SK-MEL-5 (cell line): ENCODE measurements around the gene LRRC7. TPM values are rescaled to one million over a fixed set of nuclear protein-coding genes. Genes with fewer than 3 reads are reported as not detected.

Source experiments
- DNase-seq: peaks from one replicate; pipeline ENCODE4 v3.0.0-alpha.2; 2016; ENCODE audit warnings: low read depth, low spot score
- in situ Hi-C: cut with HindIII; loops from 2 replicates; pipeline ENCODE4 v1.10.0; 2016; ENCODE audit warnings: low sequenced_read_pairs, high pct_unique_total_duplicates, low pct_unique_long_range_greater_than_20kb
- polyA plus RNA-seq, 2 experiments: library from polyadenylated mRNA; depleted of rRNA; stranded (reverse); fragments of >200 nt; gene quantifications; 2 replicates each; pipeline ENCODE4 v1.2.3, GENCODE V29; 2015
- total RNA-seq: library from RNA; depleted of rRNA; stranded (reverse); fragments of >200 nt; shearing (Covaris generic); gene quantifications from 2 replicates; pipeline ENCODE4 v1.2.3, GENCODE V29; 2014; rRNA removed

The LRRC7 gene
- total RNA-seq = not detected in 2 replicates
- polyA plus RNA-seq (2015; cell fraction: cytosol; rRNA removed) = not detected in 2 replicates
- polyA plus RNA-seq (2015; cell fraction: nucleus; rRNA removed) = not detected in 2 replicates

- no peak for DNase-seq
- in situ Hi-C loops = no loop called here
Measured at GRCh38 chr1:69567652-69568420, at the start of gene LRRC7. Gene LRRC7, plus strand, starts transcription at chr1:69567922. Its CDS starts 718 bp downstream, at chr1:69568640.

- in situ Hi-C loops = no loop called here
Measured at GRCh38 chr1:69519006-69519405, 48.7 kb upstream of the LRRC7 start.

GRCh38 chr1:69520326-69520725, 47.4 kb upstream of the LRRC7 start:
- in situ Hi-C loops = no loop called here
- DNase-seq = no peak

More at GRCh38 chr1:69519006-69519405, 48.7 kb upstream of the LRRC7 start:
- no peak for DNase-seq

- DNase-seq = no peak
Measured at GRCh38 chr1:69523032-69523431, 44.7 kb upstream of the LRRC7 start.

GRCh38 chr1:69523461-69523860, 44.3 kb upstream of the LRRC7 start:
- in situ Hi-C loops = no loop called here

More at GRCh38 chr1:69523032-69523431, 44.7 kb upstream of the LRRC7 start:
- in situ Hi-C loops = no loop called here

GRCh38 chr1:69524015-69524414, 43.7 kb upstream of the LRRC7 start:
- DNase-seq = no peak
- in situ Hi-C loops = no loop called here

More at GRCh38 chr1:69523461-69523860, 44.3 kb upstream of the LRRC7 start:
- no peak for DNase-seq

- no peak for DNase-seq
- in situ Hi-C loops = no loop called here
Measured at GRCh38 chr1:69527273-69527672, 40.4 kb upstream of the LRRC7 start.

- in situ Hi-C loops = no loop called here
- DNase-seq = no peak
Measured at GRCh38 chr1:69528376-69528775, 39.3 kb upstream of the LRRC7 start.

GRCh38 chr1:69533343-69533742, 34.4 kb upstream of the LRRC7 start:
- in situ Hi-C loops = no loop called here
- DNase-seq = no peak

GRCh38 chr1:69534829-69535228, 32.9 kb upstream of the LRRC7 start:
- in situ Hi-C loops = no loop called here
- DNase-seq = no peak

- in situ Hi-C loops = no loop called here
- DNase-seq = no peak
Measured at GRCh38 chr1:69535490-69535889, 32.2 kb upstream of the LRRC7 start.

GRCh38 chr1:69540052-69540451, 27.7 kb upstream of the LRRC7 start:
- in situ Hi-C loops = no loop called here
- no peak for DNase-seq

- no peak for DNase-seq
- in situ Hi-C loops = no loop called here
Measured at GRCh38 chr1:69551476-69552324, 16.0 kb upstream of the LRRC7 start.

- in situ Hi-C loops = no loop called here
- DNase-seq = no peak
Measured at GRCh38 chr1:69553726-69554125, 14.0 kb upstream of the LRRC7 start.

GRCh38 chr1:69568421-69569174, 876 bp downstream of the LRRC7 start:
- in situ Hi-C loops = no loop called here

GRCh38 chr1:69569175-69569541, 1.4 kb downstream of the LRRC7 start:
- DNase-seq = no peak
- in situ Hi-C loops = no loop called here

More at GRCh38 chr1:69568421-69569174, 876 bp downstream of the LRRC7 start:
- no peak for DNase-seq

- in situ Hi-C loops = no loop called here
- no peak for DNase-seq
Measured at GRCh38 chr1:69569576-69570328, 2.0 kb downstream of the LRRC7 start.
